ENCODE data around the gene SLC39A12. TPM values are rescaled to one million over a fixed set of nuclear protein-coding genes. Genes with fewer than 3 reads are reported as not detected.

SLC39A12 gene
- total RNA-seq, 4 donors from 2014 or later = not detected

- H3K9me3 ChIP-seq = no peaks in the 10 kb centered on the region
- 20 to 25% methylated on average over 12 of the region's 12 CpGs for WGBS, 2 donors
- TF ChIP-seq EP300 (IDR thresholded peaks at IDR 0.05) (no peak), CTCF (IDR thresholded peaks at IDR 0.05) (peak; percentile 25 to 56 (median 48))
- H3K4me1 ChIP-seq = peaks cover 0 to 7% (median 0%) of the 10 kb centered on the region in 4 donors
- H3K27ac ChIP-seq = no peak overlapping the region
- no peaks in the 10 kb centered on the region for H3K36me3 ChIP-seq
- peak in 1 of 2 donors; percentile 37 for DNase-seq (ENCODE audit: low spot score in 2 of 2)
- no peaks in the 10 kb centered on the region for H3K27me3 ChIP-seq
- H3K4me3 ChIP-seq = no peak overlapping the region
Observed at GRCh38 chr10:17910125-17910789, 41.5 kb upstream of the SLC39A12 start.

- Histone ChIP-seq H3K9me3 (no peaks in the 10 kb centered on the region), H3K27ac (no peak overlapping the region), H3K27me3 (no peaks in the 10 kb centered on the region), H3K4me3 (no peak overlapping the region), H3K4me1 (no peaks in the 10 kb centered on the region), H3K36me3 (no peaks in the 10 kb centered on the region)
- no peak for TF ChIP-seq EP300 (IDR thresholded peaks at IDR 0.05)
- no peak for TF ChIP-seq CTCF (IDR thresholded peaks at IDR 0.05)
- TF ChIP-seq POLR2A (IDR thresholded peaks at IDR 0.05) = no peak
- DNase-seq (ENCODE audit: low spot score in 2 of 2) = no peak
- WGBS, 2 donors = 58 to 60% methylated on average over 4 of the region's 4 CpGs
Observed at GRCh38 chr10:17912754-17913153, 39.0 kb upstream of the SLC39A12 start.

GRCh38 chr10:17913604-17914003, 38.1 kb upstream of the SLC39A12 start:
- H3K36me3 ChIP-seq = no peaks in the 10 kb centered on the region
- TF ChIP-seq CTCF (IDR thresholded peaks at IDR 0.05) (no peak), POLR2A (IDR thresholded peaks at IDR 0.05) (no peak), EP300 (IDR thresholded peaks at IDR 0.05) (no peak)
- no peaks in the 10 kb centered on the region for H3K4me1 ChIP-seq
- H3K27ac ChIP-seq = no peak overlapping the region
- no peak overlapping the region for H3K4me3 ChIP-seq
- no peaks in the 10 kb centered on the region for H3K9me3 ChIP-seq
- no peak for DNase-seq (ENCODE audit: low spot score in 2 of 2)
- no peaks in the 10 kb centered on the region for H3K27me3 ChIP-seq
- 50 to 65% methylated on average over 5 of the region's 5 CpGs for WGBS, 2 donors

GRCh38 chr10:17914169-17915045, 37.3 kb upstream of the SLC39A12 start:
- Histone ChIP-seq H3K27me3 (no peaks in the 10 kb centered on the region), H3K36me3 (no peaks in the 10 kb centered on the region), H3K4me1 (no peaks in the 10 kb centered on the region), H3K9me3 (no peaks in the 10 kb centered on the region), H3K4me3 (no peak overlapping the region), H3K27ac (no peak overlapping the region)
- TF ChIP-seq CTCF (IDR thresholded peaks at IDR 0.05) = no peak
- no peak for TF ChIP-seq EP300 (IDR thresholded peaks at IDR 0.05)
- no peak for TF ChIP-seq POLR2A (IDR thresholded peaks at IDR 0.05)
- whole genome bisulfite sequencing, 2 donors = 78 to 96% methylated on average over 5 of the region's 5 CpGs
- DNase-seq (ENCODE audit: low spot score in 2 of 2) = no peak

GRCh38 chr10:17915181-17915580, 36.5 kb upstream of the SLC39A12 start:
- 69 to 79% methylated on average over 4 of the region's 4 CpGs for WGBS, 2 donors

More at GRCh38 chr10:17915181-17915580, 36.5 kb upstream of the SLC39A12 start:
- Histone ChIP-seq H3K9me3 (no peaks in the 10 kb centered on the region), H3K36me3 (no peaks in the 10 kb centered on the region), H3K27ac (no peak overlapping the region), H3K4me3 (no peak overlapping the region), H3K4me1 (no peaks in the 10 kb centered on the region), H3K27me3 (no peaks in the 10 kb centered on the region)
- no peak for DNase-seq (ENCODE audit: low spot score in 2 of 2)
- TF ChIP-seq CTCF (IDR thresholded peaks at IDR 0.05) (no peak), EP300 (IDR thresholded peaks at IDR 0.05) (no peak), POLR2A (IDR thresholded peaks at IDR 0.05) (no peak)
